DMS153 treated with DMSO at 0.1 percent for 48 hours (cell line): Measurements from ENCODE around the gene GNG8.

Experiments used
- DNase-seq: peaks from one replicate; lab custom pipeline; 2025; ENCODE audit not compliant: unreplicated experiment; lab: John Stamatoyannopoulos, UW

Gene GNG8

GRCh38 chr19:46635920-46636761 is at the start of gene GNG8:
Gene GNG8, minus strand, starts transcription at chr19:46636202. Its CDS starts 1,520 bp downstream, at chr19:46634682.
- no peak for DNase-seq

DNA sequence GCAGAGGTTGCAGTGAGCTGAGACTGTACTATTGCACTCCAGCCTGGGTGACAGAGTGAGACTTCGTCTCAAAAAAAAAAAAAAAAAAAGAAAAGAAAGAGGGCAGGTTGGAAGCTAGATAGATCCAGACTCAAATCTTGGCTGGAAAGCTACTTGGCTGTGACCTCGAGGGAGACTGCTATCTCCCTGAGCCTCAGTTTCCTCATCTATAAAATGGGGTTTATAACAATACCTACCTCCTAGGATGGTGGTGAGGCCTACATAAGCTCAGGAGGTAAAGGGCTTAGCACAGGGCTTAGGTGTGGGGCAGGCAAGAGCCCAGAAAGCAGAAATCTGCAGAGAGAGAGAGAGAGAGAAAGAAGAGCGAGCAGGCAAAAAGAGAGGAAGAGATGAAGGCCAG is 49.2 kb upstream of the GNG8 start:
- no peak for DNase-seq

DNA sequence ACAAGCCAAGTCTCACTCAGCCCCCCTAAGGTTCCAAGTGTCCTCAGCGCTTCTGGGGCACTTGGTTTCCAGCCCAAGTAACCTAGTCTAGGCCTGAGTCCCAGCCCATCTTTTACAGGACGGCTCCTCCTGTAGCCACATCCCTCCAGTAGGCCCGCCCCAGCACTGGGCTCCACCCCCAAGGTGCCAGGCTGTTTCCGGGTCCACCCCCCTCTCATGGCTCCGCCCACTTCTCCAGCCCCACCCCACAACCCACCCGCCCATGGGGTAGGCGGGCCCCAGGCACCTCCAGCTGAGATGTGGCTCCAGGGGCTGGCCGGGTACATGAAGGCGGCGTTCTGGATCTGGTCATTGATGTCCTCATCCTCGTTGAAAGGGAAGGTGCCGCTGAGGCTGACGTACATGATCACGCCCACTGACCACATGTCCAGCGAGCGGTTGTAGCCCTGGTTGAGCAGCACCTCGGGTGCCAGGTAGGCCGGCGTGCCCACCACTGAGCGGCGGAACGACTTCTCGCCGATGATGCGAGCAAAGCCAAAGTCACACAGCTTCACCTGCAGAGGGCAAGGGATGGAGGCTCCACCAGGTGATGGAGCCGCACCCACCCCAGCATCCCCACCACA is 42.2 kb upstream of the GNG8 start:
- DNase-seq: no peak

- DNase-seq: no peak
Observed at GRCh38 chr19:46674416-46675178, 38.6 kb upstream of the GNG8 start.

GRCh38 chr19:46670813-46671212 is 34.8 kb upstream of the GNG8 start:
- no peak for DNase-seq

GRCh38 chr19:46668662-46669061 is 32.7 kb upstream of the GNG8 start:
- no peak for DNase-seq

DNA sequence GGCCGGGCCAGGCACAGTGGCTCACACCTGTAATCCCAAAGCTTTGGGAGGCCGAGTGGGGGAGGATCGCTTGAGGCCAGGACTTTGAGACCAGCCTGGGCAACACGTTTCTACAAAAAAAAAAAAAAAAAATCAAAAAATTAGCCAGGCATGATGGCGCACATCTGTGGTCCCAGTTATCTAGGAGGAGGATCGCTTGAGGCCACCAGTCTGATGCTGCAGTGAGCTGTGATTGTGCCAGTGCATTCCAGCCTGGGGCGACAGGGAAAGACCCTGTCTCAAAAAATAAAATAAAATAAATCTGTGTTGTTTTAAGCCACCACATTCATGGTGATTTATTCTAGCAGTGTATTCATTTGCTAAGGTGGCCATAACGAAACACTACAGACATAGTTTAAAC is 29.1 kb upstream of the GNG8 start:
- no peak for DNase-seq

- DNase-seq: peak; percentile 76
Observed at GRCh38 chr19:46661735-46662592, 26.0 kb upstream of the GNG8 start.

DNA sequence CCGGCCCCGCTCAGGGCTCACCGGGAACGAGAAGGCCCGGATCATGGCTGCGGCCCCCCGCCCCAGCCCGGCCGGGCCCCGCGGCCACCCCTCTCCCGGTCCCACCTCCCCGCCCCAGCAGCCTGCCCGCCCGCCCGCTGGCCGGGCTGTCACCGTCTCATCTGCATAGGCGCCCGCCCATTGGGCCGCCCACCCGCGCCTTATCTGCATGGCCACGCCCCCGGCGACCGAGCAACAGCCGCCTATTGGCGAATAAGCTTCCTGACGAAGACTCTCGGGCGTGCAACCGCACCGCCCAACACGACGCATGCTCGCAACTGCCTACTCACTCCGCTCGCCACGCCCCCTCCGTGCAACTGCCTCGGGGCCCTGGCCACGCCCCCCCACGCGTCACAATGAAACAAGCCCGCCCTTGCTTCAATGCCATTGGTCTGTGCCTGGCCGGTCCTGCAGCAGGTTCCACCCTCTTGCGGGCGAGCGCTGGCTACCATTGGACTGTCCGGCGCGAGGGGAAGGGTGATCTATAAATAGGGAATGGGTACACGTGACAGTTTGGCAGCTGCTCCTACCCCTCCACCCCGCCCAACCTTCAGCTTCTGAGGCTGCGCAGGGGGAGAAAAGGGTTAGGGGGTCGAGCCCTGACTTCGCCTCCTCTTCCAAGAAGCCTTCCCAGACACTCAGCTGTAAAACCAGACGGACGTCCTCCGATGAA is 25.2 kb upstream of the GNG8 start, which contains the start of gene DACT3:
DACT3 (minus strand) TSS at position 163 of the 712 bp plus-strand sequence; CDS start at position 45, 118 bp downstream.
- peak; percentile 99 for DNase-seq

- no peak for DNase-seq
Observed at GRCh38 chr19:46660551-46661019, 24.6 kb upstream of the GNG8 start.

- DNase-seq: no peak
Observed at GRCh38 chr19:46660008-46660517, 24.1 kb upstream of the GNG8 start.

DNA sequence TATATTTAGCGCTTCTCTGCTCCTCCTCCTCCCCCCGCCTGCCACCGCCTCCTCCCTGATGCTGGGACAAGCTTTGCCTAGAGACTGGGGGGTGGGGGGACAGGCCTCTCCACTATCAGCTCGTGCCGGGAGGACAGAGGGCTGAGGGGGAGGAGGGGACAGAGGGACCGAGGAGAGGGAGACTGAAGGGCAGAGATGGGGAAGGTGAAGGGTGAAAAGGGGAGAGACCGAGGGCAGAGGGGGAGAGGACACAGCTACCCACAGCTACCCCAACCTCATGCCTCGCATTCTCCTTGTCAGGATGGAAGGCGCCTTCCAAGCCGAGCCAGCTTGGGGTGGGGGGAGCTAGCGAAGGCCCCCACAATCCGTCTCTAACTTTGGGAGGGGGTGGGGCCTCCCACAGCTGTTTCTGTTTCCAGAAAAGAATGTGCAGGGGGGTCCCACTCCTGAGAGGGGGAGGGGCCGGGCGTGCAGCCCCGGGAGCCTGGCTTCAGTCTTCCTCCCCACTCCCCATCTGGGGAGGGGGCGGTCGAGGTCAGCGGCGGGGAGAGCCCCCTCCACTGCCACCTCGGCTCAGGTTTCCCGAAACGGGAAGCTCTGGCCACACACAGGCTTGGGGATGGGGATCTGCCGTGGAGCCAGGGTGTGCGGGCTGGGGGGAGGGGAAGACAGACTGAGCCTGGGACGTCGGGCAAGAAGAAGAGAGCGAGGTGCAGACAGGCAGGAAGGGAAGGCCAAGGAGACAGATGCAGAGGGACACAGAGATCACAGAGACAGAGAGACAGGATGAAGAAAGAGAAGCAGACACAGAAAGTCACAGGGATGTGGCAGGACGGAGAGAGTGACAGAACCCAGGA is 23.4 kb upstream of the GNG8 start:
- DNase-seq: no peak

- no peak for DNase-seq
Observed at GRCh38 chr19:46656541-46656940, 20.5 kb upstream of the GNG8 start.

DNA sequence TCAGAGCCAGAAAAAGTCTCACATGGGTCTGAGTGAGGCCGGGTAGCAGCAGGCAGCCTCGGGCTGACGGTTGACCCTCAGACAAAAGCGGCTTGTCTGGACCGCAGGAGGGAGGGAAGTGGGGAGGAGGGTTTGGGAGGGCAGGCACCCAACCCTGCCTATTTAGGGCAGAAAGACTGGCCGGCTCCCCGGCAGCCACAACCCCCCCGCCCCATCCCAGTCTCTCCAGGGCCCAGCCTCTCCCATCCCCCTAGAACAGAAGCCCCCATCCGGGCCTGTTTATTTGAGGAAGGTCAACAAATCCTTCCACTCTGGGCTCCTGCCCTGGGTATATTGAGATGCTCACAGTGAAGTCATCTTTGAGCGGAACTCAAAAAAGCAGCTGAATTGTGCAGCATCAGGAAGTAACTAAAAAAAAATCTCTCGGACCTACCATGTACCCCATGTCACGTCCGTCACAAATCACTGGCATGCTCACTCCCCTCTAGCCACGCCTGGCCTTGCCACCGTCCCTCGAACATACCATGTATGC is 18.7 kb upstream of the GNG8 start:
- no peak for DNase-seq

DNA sequence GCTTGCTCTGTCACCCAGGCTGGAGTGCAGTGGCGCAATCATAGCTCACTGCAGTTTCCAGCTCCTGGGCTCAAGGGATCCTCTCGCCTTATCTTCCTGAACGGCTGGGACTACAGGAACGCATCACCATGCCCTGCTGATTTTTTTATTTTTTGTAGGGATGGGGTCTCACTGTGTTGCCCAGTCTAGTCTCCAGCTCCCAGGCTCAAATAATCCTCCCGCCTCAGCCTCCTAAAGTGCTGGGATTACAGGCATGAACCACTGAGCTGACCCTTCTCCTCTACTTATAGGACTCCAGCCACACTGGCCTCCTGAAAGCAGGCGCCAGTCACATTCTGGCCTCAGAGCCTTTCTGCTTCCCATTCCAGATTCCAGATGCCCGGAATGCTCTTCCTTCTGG is 14.4 kb upstream of the GNG8 start:
- no peak for DNase-seq

DNA sequence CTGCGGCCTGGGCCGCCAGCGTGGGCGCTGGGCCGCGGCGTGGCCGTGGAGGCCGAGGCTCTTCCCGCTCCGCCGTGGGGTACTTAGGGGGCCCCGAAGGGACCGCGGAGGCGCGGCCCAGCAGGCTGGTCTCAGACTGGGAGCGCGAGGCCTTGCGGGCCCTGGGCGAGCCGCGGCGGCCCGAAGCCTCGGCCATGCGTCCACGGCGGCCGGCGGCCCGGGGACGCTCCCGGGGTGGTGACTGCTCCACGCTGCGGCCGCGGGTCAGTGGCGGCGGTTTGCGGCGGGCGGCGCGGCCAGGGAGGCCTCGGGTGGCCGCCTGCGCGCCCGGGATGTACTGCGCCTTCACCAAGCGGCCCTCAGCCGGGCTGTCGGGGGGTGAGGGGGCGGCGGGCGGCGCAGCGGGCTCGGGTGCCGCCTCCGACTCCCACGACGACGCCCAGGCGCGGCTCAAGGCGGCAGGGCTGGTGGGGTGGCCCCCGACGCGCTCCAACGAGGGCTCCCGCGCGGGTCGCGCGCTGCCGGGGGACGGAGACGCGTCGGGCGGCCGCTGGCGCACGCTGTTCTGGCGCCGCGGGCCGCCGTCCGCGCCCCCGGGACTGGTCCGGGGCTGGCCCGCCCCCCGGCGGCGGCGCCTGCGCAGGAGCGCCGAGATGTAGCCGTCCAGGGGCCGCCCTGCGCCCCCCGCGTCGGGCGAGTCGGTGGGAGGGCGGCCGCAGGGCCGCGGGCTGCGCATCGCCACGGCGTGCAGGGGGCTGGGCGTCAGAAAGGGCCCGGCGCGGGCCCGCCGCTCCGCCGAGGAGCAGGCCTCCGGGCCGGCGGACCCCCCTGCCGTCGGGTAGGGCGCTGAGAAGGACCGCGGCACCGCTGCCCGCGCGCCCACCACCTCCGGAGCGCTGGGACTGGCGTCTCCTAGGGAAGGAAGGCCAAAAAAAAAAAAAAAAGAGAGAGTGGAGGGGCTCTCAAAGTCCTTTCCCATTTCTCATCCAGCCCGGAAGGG is 13.3 kb upstream of the GNG8 start:
- no peak for DNase-seq
